GM12801 (cell line): Measurements from ENCODE around the gene NRCAM.

ENCODE experiments used
- TF ChIP-seq, protein P1 (sequence below): IDR thresholded peaks from one replicate; pipeline ENCODE4 v1.5.1; 2011; ENCODE audit warnings: control low read depth; ENCODE audit not compliant: insufficient read length; ENCODE audit errors: extremely low read depth

Gene NRCAM

DNA sequence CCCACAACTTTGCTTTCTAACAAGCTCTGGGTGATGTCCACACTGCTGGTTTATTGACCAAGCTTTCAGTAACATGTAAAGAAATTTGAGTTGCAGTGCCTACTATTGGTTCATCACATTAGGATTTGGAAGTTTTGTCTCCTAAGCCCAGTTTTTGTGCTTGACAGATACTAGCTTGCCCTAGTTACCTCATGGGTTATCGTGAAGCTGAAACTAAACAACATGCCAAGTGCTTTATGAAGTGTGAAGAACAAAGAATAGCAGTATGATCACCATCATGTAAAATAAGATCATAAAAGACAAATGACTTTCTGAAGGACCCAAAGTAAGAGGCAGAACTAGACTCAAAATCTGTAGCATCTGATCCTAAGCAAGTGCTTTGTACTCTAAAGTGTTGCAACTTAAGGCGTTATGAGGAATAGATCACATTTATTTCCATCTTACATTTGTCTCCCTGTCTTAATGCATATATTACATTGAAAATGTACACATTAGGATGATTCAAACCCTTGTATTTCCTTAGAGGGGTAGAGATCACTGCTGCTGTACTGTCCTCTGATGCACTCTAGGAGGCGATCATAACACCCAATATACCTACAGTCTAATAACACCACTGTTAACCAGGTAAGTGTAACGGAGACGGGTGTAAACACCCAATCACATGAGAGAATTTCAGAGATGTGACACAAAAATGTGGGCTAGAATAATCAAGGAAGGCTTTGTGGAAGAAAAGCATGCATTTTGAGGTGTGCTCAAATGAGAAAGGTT, 71.3 kb downstream of the NRCAM start:
- TF ChIP-seq, protein P1, sequence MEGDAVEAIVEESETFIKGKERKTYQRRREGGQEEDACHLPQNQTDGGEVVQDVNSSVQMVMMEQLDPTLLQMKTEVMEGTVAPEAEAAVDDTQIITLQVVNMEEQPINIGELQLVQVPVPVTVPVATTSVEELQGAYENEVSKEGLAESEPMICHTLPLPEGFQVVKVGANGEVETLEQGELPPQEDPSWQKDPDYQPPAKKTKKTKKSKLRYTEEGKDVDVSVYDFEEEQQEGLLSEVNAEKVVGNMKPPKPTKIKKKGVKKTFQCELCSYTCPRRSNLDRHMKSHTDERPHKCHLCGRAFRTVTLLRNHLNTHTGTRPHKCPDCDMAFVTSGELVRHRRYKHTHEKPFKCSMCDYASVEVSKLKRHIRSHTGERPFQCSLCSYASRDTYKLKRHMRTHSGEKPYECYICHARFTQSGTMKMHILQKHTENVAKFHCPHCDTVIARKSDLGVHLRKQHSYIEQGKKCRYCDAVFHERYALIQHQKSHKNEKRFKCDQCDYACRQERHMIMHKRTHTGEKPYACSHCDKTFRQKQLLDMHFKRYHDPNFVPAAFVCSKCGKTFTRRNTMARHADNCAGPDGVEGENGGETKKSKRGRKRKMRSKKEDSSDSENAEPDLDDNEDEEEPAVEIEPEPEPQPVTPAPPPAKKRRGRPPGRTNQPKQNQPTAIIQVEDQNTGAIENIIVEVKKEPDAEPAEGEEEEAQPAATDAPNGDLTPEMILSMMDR: no peak

DNA sequence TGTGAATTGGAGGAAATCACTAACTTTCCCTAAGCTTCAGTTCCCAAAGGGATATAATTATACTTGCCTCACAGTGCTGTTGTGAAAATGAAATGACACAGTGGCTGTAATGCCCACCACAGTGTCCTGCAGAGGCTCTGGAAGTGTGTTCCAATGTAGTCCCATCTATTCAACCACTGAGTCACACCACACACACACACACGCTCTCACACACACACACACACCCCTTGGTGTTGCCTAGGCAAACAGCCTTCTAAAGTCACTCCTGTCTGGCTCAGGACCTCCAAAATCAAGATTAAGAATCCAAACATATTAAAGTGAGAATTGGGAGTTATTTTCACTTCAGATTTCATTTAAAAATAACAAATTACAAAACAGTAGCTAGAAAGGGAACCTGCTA, 73.3 kb downstream of the NRCAM start:
- TF ChIP-seq, protein P1: no peak

DNA sequence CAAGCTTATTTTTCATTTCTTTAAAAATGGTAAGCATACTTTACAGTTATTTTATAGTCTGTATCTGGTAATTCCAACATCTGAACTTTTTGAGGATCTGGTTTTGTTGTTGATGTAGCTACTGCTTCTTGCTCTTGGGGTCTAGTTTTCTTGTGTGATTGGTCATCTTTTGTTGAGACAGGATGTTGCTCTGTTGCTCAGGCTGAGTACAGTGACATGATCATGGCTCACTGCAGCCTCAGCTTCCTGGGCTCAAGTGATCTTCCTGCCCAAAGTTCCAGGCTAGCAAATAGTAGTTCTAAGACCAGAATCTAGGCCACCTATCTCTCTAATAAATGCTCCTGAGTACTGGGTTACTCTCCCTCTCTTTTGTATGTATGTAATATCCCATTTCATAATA, 75.7 kb downstream of the NRCAM start:
- TF ChIP-seq, protein P1: no peak

DNA sequence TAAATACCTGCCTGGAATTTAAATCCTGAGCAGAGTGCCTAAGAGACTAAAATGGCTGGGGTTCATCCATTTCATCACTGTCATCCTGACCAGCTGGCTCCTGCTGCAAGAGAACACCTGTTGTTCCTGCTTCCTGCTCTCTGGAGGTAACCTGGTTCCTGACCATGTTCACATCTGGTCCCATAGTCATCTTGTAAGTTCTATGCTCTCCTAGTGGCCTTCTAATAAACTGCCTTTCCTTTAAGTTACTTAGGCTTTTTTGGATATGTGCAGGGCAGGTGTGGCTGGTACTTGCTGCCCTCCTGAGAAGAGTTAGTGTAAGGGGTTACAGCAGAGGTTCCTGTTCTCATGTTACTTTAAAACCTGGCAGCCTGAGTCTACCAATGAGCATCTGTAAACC, 80.0 kb downstream of the NRCAM start:
- TF ChIP-seq, protein P1: no peak

GRCh38 chr7:108375668-108376067, 80.6 kb downstream of the NRCAM start:
- TF ChIP-seq, protein P1: no peak

DNA sequence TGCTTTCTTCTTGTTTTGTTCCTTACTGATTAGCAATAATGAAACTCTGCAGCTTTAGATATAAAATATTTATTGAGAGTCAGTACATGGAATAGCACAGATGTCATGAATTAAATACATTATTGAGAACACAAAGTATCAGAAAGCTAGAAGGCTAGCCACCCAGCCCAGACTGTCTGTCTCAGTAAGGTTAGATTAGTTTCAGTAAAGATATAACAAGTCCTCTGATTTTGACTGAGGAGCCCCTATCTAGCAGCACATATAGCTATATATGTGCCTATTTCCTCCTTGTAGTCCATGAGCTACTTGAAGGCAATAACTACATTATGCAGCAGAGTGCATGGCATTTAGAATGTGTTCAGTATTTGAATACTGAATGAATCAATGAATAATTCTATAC, 81.3 kb downstream of the NRCAM start:
- TF ChIP-seq, protein P1: no peak

GRCh38 chr7:108372618-108373017, 83.6 kb downstream of the NRCAM start:
- TF ChIP-seq, protein P1: no peak
